Measurements from ENCODE around the gene SATB2.

SATB2 gene

GRCh38 chr2:199310771-199311585 lies 146.8 kb downstream of the SATB2 start:
- no peak for TF ChIP-seq CTCF (IDR thresholded peaks at IDR 0.05; ENCODE audit: low read depth, low read length)
- H3K4me3 ChIP-seq (ENCODE audit: low read depth, low read length): no peak overlapping the region

DNA sequence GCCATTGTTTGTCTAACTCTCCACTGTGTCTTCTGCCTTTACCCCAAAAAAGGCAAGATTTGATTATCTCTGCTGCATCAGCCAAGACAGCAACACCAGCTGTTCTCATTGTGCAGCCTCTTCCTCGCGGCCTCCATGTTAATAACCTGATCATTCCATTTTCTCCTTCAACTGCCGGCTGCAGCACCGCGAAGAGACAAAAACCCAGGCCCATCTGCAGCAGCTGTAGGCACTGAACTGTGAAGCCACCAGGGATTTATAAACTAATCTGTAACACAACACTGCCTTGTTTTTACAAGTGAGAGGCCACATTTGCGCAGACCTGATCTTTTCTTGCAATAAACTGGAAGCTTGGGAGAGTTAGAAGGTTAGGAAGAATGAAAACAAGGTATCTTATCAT lies 147.8 kb downstream of the SATB2 start:
- TF ChIP-seq CTCF (IDR thresholded peaks at IDR 0.05; ENCODE audit: low read depth, low read length): no peak
- no peak overlapping the region for H3K4me3 ChIP-seq (ENCODE audit: low read depth, low read length)

GRCh38 chr2:199309411-199309810 lies 148.3 kb downstream of the SATB2 start:
- no peak overlapping the region for H3K4me3 ChIP-seq (ENCODE audit: low read depth, low read length)
- no peak for TF ChIP-seq CTCF (IDR thresholded peaks at IDR 0.05; ENCODE audit: low read depth, low read length)

DNA sequence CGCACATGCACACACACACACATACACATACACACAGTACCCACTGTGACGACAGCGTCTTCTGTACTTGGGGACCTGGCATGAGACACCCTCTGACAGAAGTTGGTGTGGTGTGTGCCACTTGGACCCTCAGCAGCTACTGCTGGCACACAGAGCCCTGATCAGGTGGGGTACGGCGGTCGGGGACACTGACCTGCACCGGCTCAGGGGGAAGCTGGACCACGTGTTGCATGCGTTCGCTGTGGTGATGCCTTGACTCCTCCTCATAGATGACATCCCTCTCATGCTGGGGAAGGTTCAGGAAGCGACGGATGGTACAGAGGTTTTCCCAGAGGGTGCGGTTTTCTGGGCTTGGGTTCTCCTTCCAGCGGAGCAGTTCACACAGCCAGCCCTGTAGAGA lies 149.2 kb downstream of the SATB2 start:
- H3K4me3 ChIP-seq (ENCODE audit: low read depth, low read length): no peak overlapping the region
- TF ChIP-seq CTCF (IDR thresholded peaks at IDR 0.05; ENCODE audit: low read depth, low read length): no peak

- no peak overlapping the region for H3K4me3 ChIP-seq (ENCODE audit: low read depth, low read length)
- TF ChIP-seq CTCF (IDR thresholded peaks at IDR 0.05; ENCODE audit: low read depth, low read length): no peak
Observed at GRCh38 chr2:199307461-199307860, 150.3 kb downstream of the SATB2 start.

DNA sequence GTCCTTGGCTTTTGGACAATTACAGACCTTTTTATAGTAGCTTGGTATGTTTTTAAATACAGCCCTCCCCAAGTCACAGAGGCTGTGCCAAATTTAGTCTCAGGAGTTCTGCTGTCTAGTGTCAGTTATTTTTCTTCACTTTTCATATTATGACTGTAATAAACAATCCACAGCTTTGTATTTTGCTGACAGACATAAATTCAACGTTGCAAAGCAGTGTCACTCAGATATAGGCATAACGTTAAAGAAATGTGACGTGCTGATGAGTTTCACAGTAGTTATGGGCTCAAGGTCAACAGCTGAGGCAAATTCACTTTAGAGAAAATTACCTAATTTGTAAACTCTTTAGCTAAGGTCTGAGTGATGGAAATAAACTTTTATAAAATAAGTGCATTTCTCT lies 151.6 kb downstream of the SATB2 start:
- no peak overlapping the region for H3K4me3 ChIP-seq (ENCODE audit: low read depth, low read length)
- TF ChIP-seq CTCF (IDR thresholded peaks at IDR 0.05; ENCODE audit: low read depth, low read length): no peak

GRCh38 chr2:199303728-199304177 lies 154.0 kb downstream of the SATB2 start:
- H3K4me3 ChIP-seq (ENCODE audit: low read depth, low read length): no peak overlapping the region; the same call in 1 of the 2 replicates
- no peak for TF ChIP-seq CTCF (IDR thresholded peaks at IDR 0.05; ENCODE audit: low read depth, low read length)

All from WI38 (cell line).